NCI-H2081 treated with DMSO at 0.1 percent for 48 hours (cell line): Measurements from ENCODE around the gene ZSCAN10.
"Not testable (repeated sequence)": the region's sequence is repeated elsewhere in the genome, so short reads cannot be mapped to it uniquely, and the experiment has no call there.

Source experiments
- DNase-seq: peaks from one replicate; lab custom pipeline; 2025; lab: John Stamatoyannopoulos, UW

ZSCAN10 gene

GRCh38 chr16:3063625-3064386, 35.3 kb downstream of the ZSCAN10 start:
- DNase-seq = no peak

- no peak for DNase-seq
Observed at GRCh38 chr16:3062553-3062952, 36.5 kb downstream of the ZSCAN10 start.

- DNase-seq = no peak
Observed at GRCh38 chr16:3060339-3061127, 38.6 kb downstream of the ZSCAN10 start.

GRCh38 chr16:3059723-3060242, 39.3 kb downstream of the ZSCAN10 start:
- no peak for DNase-seq

- DNase-seq = no peak
Observed at GRCh38 chr16:3059041-3059722, 39.9 kb downstream of the ZSCAN10 start.

- DNase-seq = no peak
Observed at GRCh38 chr16:3058139-3059030, 40.7 kb downstream of the ZSCAN10 start.

GRCh38 chr16:3057181-3058138, 41.6 kb downstream of the ZSCAN10 start:
- no peak for DNase-seq

- DNase-seq = no peak
Observed at GRCh38 chr16:3056336-3057180, 42.5 kb downstream of the ZSCAN10 start.

GRCh38 chr16:3055734-3056115, 43.4 kb downstream of the ZSCAN10 start:
- DNase-seq = not testable (repeated sequence)

GRCh38 chr16:3054965-3055733, 43.9 kb downstream of the ZSCAN10 start:
- DNase-seq = no peak

- DNase-seq = not testable (repeated sequence)
Observed at GRCh38 chr16:3053330-3053710, 45.8 kb downstream of the ZSCAN10 start.

GRCh38 chr16:3052571-3053329, 46.3 kb downstream of the ZSCAN10 start:
- not testable (repeated sequence) for DNase-seq

GRCh38 chr16:3051494-3051893, 47.6 kb downstream of the ZSCAN10 start:
- no peak for DNase-seq

GRCh38 chr16:3051009-3051408, 48.1 kb downstream of the ZSCAN10 start:
- DNase-seq = no peak

- no peak for DNase-seq
Observed at GRCh38 chr16:3050487-3050886, 48.6 kb downstream of the ZSCAN10 start.

GRCh38 chr16:3049921-3050481, 49.1 kb downstream of the ZSCAN10 start:
- DNase-seq = no peak

- no peak for DNase-seq
Observed at GRCh38 chr16:3047387-3047720, 51.7 kb downstream of the ZSCAN10 start.
